ENCODE results near the gene EEF1B2. TPM values are rescaled to one million over a fixed set of nuclear protein-coding genes. Genes with fewer than 3 reads are reported as not detected.
"Not testable (repeated sequence)": the region's sequence is repeated elsewhere in the genome, so short reads cannot be mapped to it uniquely, and the experiment has no call there.

The EEF1B2 gene
- total RNA-seq, 1 experiment from 2014 or later, result 523 TPM

GRCh38 chr2:206160125-206160806, 571 bp downstream of the EEF1B2 start:
- ATAC-seq, result peak; percentile 0; the same call in 1 of the 2 replicates

GRCh38 chr2:206160807-206161179, 1.1 kb downstream of the EEF1B2 start:
- peaks cover 22% of the 10 kb centered on the region for H3K4me1 ChIP-seq (ENCODE audit: control insufficient read depth, insufficient read depth, low read length)
- no peaks in the 10 kb centered on the region for H3K9me3 ChIP-seq (ENCODE audit: control insufficient read depth, insufficient read depth, low read depth, low read length)
- peaks cover 35% of the 10 kb centered on the region for H3K36me3 ChIP-seq (ENCODE audit: control insufficient read depth, insufficient read depth, low read length)
- peak overlapping the region; percentile 99 for H3K27ac ChIP-seq (ENCODE audit: low read length)
- ATAC-seq, result no peak
- peak overlapping the region; percentile 99 to 100 for H3K4me3 ChIP-seq (ENCODE audit: low read depth in 2 of 2, low read length in 2 of 2)
- TF ChIP-seq REST (IDR thresholded peaks at IDR 0.05; ENCODE audit: insufficient read depth in 1 of 2, low read depth in 2 of 2, low read length in 1 of 2) (no peak), TCF7L2 (IDR thresholded peaks at IDR 0.05; ENCODE audit: low read depth, low read length) (no peak), SIN3A (IDR thresholded peaks at IDR 0.05; ENCODE audit: borderline replicate concordance, insufficient read depth, low read depth, low read length) (no peak), CTCF (IDR thresholded peaks at IDR 0.05) (no peak), POLR2AphosphoS5 (IDR thresholded peaks at IDR 0.05; ENCODE audit: low read depth, low read length) (no peak)
- intact Hi-C loops (cut with micrococcal nuclease; ENCODE audit: unreplicated experiment) (loop anchor here (5.0 kb wide), 1 partner anchor 102 kb away; no protein-coding TSS in a partner anchor), in situ Hi-C loops (cut with HindIII; ENCODE audit: low pct_unique_long_range_greater_than_20kb, low sequenced_read_pairs) (no loop called here)
- H3K27me3 ChIP-seq (ENCODE audit: control insufficient read depth, insufficient read depth, low read length), result no peaks in the 10 kb centered on the region
- BruUV-seq (replicated peaks), result no TSS peak
- ChIA-PET CTCF (no interaction called here), POLR2A (no interaction called here)
- no peak for DNase-seq (ENCODE audit: low read depth, low spot score)

More at GRCh38 chr2:206160125-206160806, 571 bp downstream of the EEF1B2 start:
- Histone ChIP-seq H3K4me1 (ENCODE audit: control insufficient read depth, insufficient read depth, low read length) (peaks cover 22% of the 10 kb centered on the region), H3K9me3 (ENCODE audit: control insufficient read depth, insufficient read depth, low read depth, low read length) (no peaks in the 10 kb centered on the region), H3K36me3 (ENCODE audit: control insufficient read depth, insufficient read depth, low read length) (peaks cover 35% of the 10 kb centered on the region), H3K4me3 (ENCODE audit: low read depth in 2 of 2, low read length in 2 of 2) (peak overlapping the region; percentile 99 to 100), H3K27me3 (ENCODE audit: control insufficient read depth, insufficient read depth, low read length) (no peaks in the 10 kb centered on the region), H3K27ac (ENCODE audit: low read length) (peak overlapping the region; percentile 99)
- ChIA-PET CTCF (no interaction called here), POLR2A (interaction anchor here (0.7 kb wide), 1 partner anchor 515 kb away, joined by 4 read pairs; no protein-coding TSS in a partner anchor)
- no peak for TF ChIP-seq CTCF (IDR thresholded peaks at IDR 0.05)
- TF ChIP-seq REST (IDR thresholded peaks at IDR 0.05; ENCODE audit: insufficient read depth in 1 of 2, low read depth in 2 of 2, low read length in 1 of 2), result no peak
- no peak for TF ChIP-seq TCF7L2 (IDR thresholded peaks at IDR 0.05; ENCODE audit: low read depth, low read length)
- TF ChIP-seq POLR2AphosphoS5 (IDR thresholded peaks at IDR 0.05; ENCODE audit: low read depth, low read length), result no peak
- TF ChIP-seq SIN3A (IDR thresholded peaks at IDR 0.05; ENCODE audit: borderline replicate concordance, insufficient read depth, low read depth, low read length), result no peak
- TSS peak; percentile 90 for BruUV-seq (replicated peaks)
- in situ Hi-C loops (cut with HindIII; ENCODE audit: low pct_unique_long_range_greater_than_20kb, low sequenced_read_pairs) (no loop called here), intact Hi-C loops (cut with micrococcal nuclease; ENCODE audit: unreplicated experiment) (loop anchor here (5.0 kb wide), 1 partner anchor 102 kb away; no protein-coding TSS in a partner anchor)
- DNase-seq (ENCODE audit: low read depth, low spot score), result no peak

- Histone ChIP-seq H3K4me1 (ENCODE audit: control insufficient read depth, insufficient read depth, low read length) (peaks cover 19% of the 10 kb centered on the region), H3K36me3 (ENCODE audit: control insufficient read depth, insufficient read depth, low read length) (peaks cover 35% of the 10 kb centered on the region)
- CTCF ChIA-PET; POLR2A ChIA-PET; ATAC-seq; H3K4me3 ChIP-seq (ENCODE audit: low read depth in 2 of 2, low read length in 2 of 2); H3K27ac ChIP-seq (ENCODE audit: low read length); H3K27me3 ChIP-seq (ENCODE audit: control insufficient read depth, insufficient read depth, low read length); DNase-seq (ENCODE audit: low read depth, low spot score); BruUV-seq (replicated peaks); in situ Hi-C loops (cut with HindIII; ENCODE audit: low pct_unique_long_range_greater_than_20kb, low sequenced_read_pairs); H3K9me3 ChIP-seq (ENCODE audit: control insufficient read depth, insufficient read depth, low read depth, low read length): not testable (repeated sequence)
- intact Hi-C loops (cut with micrococcal nuclease; ENCODE audit: unreplicated experiment), result loop anchor here (5.0 kb wide), 1 partner anchor 100 kb away; no protein-coding TSS in a partner anchor
These were observed 2.7 kb downstream of the EEF1B2 start for GRCh38 chr2:206162401-206162800.

Measured in Panc1 (cell line).